Activated CD4-positive, CD25-positive, alpha-beta regulatory T cell treated with anti-CD3 and anti-CD28 coated beads, Interleukin-2, amount 50 U/mL, for 72 hours (primary cell): ENCODE results near the gene NCKIPSD.

Experiments
- DNase-seq: peaks from one replicate; pipeline ENCODE4 v3.0.0; 2021

Gene NCKIPSD

GRCh38 chr3:48696156-48696555, 10.4 kb upstream of the NCKIPSD start:
- DNase-seq, result no peak

DNA sequence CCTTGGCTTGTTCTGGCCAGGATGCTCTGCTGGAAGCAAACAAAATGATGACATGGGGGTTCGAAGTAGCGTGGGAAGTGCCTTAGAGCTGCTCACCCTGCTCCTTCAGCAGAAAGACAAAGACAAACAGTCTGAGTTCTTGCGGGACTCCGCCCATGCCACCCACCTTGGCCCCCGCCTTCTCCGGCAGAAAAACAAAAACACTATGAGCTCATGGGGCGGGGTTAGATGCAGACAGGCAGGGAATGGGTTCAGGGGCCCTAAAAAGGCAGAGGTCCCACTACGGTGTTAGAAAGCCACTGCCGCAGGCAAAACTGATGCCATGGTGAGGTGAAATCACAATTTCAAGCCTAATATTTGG, 9.7 kb upstream of the NCKIPSD start:
- DNase-seq, result no peak

- no peak for DNase-seq
Measured at GRCh38 chr3:48694610-48695392, 9.1 kb upstream of the NCKIPSD start.

DNA sequence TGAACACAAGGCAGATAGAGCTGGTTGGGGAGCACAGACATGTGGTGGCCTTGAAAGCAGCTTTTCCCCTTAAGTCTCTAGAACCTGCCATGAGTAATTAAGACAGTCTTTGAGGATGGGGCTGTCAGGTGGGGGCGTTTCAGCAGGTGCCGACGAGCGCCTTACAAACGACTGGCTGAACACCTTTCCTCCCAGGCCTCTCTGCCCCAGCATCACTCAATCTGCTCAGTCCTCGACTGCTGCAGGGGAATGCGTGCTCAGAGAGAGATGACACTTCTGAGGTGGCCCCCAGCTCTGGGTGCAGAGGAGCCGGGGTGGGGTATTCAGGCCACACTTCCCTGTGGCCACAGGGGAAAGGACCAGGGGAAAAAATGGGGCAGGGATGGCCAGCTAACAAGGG, 8.1 kb upstream of the NCKIPSD start:
- DNase-seq, result no peak

GRCh38 chr3:48692551-48692950, 6.8 kb upstream of the NCKIPSD start:
- DNase-seq, result no peak

DNA sequence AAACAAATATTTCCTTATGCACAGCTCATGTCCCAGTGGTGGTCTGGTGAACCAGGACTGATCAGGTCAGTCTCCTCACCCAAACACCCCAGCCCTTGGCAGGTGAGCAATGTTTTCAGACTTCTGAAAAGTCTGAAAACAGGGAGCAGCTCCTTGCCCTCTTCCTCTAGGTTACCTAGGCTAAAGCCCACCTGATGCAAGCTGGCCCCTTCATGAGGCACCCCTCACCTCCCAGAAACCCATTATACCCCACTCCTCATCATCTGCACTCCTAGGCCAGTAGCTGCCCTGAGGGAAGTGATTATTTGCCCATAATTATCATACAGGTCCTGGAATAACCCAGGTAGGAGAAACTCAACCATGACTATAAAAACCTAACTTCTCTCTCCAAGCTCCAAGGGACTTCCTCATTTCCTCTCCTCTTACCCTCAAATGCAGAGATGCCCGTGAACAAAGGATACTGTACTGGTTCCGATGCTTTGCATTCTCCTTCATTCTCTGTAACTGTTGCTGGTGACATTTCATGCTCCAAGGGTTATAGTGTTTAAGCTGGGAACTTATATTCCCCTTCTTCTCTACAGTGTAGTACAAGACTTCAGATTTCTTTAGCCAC, 5.2 kb upstream of the NCKIPSD start:
- no peak for DNase-seq

DNA sequence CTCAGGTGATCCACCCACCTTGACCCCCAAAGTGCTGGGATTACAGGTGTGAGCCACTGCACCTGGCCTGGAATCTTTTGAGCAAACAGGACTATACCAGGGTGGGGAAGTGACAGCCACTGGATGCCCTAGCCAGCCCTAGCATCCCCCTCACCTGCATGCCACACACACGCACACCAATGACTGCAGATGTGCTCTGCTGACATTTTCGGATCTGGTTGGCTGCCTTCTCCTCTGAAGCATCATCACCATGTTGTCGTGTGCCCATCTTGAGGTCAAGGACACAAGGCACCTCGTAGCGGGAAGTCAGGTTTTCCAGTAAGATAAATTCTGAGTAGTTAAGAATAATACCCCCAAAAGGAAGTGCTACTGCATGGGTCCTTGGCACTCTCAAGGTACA, 3.7 kb upstream of the NCKIPSD start:
- DNase-seq, result no peak

DNA sequence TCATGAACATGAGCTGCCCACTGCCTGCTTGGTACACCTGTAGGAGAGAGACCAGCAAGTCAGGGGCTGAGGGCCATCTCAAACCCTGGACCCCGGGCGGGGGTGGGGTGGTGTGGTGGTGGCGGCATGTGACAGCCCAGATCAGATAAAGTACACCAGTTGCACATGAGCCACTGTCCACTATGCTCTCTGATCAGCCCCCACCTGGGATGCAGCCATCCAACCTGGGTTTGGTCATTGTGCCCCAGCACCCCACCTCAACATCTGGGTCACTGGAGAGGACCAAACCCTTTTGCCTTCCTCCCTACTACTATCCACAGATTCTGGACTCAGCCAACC, 3.0 kb upstream of the NCKIPSD start:
- no peak for DNase-seq

DNA sequence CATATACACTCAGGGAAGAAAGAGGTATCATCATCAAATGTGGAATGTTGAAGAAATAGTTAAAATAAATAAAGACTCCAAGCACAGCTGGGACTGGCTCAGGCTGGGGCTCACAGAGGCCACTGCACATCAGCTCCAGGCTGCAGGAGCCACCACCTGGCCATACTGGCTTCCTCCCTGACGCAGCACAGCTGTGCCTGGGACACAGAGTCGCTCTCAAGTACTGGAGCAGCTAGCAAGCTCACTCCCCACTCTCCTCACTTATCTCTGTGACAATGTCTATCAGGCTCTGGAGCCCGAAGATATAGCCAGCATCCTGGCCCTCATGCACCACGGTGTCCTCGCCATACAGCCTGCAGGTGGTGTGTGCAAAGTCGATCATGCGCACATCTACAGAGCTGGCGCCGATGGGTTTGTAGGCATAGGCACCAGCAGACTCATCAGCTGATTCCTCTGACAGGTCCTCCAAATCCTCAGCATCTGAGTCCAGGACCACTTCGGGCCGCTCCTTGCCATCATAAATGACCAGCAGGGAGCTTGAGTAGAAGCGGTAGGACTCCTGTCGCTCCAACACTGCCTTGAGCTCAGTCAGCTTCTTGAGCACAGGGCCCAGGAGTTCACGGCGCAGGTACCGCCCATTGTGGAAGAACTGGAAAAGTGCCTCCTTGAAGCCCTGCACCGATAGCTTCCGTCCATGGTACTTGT, 2.5 kb upstream of the NCKIPSD start:
- DNase-seq, result no peak

- no peak for DNase-seq
Measured at GRCh38 chr3:48687220-48687678, 1.5 kb upstream of the NCKIPSD start.

DNA sequence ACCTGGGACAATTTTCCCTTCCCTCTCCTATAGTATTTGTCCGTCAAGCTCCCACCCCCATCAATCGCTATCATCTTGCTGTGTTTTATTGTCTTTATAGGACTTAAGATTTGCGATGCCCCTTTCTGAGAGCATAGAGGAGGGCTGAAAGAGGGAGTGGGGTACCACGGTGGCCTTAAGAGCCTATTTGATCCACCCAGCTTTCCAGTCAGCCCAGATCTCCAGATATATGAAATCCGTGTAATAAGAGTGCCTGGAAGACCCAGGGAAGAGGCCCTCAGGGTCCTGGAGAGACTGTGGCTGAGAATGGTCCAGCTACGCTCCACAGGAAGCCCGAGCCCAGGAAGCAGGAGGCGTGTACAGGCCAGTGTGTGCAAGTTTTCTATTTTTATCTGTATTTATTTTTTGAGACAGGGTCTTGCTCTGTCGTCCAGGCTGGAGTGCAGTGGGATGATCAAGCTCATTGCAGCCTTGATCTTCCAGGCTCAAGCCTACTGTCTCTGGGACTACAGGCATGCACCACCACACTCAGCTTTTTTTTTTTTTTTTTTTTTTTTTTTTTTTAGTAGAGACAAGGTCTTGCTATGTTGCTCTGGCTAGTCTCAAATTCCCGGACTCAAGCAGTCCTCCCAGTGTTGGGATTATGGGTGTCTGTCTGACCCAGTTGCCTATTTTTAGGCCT, 964 bp upstream of the NCKIPSD start:
- DNase-seq, result no peak

GRCh38 chr3:48685293-48685602, 467 bp downstream of the NCKIPSD start:
- no peak for DNase-seq

GRCh38 chr3:48684480-48685143, 1.1 kb downstream of the NCKIPSD start:
- no peak for DNase-seq

- no peak for DNase-seq
Measured at GRCh38 chr3:48684054-48684349, 1.7 kb downstream of the NCKIPSD start.

DNA sequence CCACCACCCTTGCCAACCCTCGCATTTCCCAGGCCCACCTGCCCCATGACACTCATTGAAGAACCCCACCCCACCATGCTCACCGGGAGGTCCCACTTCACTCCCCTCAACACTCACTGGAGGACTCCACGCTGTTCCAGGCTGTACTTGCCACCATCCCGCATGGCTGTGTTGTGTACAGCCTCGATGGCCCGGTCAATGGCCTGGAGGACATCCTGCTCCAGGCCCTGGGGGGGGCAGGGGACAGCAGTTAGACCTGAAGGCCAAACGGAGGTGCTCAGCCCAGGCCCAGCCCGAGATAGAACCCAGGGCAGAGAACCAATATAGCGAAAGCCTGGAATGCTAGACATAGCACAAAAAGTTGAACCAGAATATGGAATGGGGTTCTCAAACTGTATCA, 2.9 kb downstream of the NCKIPSD start:
- DNase-seq, result no peak

- DNase-seq, result no peak
Measured at GRCh38 chr3:48681974-48682610, 3.6 kb downstream of the NCKIPSD start.

DNA sequence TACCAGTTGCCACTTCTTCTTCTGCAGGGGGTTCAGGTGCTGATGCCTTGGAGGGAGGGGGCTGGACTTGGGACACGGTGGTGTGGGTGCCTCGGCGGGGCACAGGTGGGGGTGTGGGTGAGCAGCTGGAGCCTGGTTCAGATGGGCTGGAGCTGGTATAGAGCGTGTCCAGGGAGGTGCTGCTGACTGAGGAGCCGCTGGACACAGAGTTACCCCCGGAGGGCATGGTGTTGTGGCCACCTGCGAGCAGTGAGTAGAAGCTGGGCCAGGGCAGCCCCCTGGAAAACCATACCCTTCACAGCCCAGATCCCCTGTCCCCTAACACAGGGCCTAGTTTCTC, 4.2 kb downstream of the NCKIPSD start:
- DNase-seq, result no peak

DNA sequence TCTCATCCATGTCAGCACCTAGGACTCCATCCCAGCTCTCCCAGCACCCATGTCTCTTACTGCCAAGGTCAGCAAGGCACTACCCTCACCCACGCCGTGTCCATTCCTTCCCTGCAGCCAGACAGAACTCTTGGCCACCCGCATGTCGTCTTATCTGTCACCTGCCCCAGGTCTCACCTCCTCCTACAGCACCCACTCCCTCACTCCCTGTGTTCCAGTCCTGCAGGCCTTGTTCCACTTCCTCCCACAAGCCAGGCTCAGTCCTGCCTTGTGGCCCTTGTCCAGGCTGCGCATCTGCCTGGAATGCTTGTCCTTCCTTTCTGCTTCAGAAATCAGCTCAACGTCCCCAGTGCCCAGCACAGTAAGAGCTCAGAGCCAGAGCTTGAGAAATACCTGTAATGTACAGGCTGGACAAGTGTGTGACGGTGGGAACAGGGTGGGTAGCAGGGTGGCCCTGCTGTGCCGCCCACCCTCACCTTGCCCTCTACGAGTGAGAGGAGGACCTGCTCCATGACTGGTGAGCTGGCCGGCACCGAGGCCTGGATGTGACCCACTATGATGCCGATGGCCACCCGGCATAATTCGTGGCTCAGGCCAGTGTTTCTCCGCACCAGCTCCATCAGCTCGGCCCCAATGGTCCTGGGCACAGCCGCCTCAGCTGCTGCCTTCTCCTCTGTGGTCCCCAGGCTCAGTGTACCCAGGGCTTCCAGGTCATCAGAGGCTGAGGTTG, 4.7 kb downstream of the NCKIPSD start:
- DNase-seq, result no peak

DNA sequence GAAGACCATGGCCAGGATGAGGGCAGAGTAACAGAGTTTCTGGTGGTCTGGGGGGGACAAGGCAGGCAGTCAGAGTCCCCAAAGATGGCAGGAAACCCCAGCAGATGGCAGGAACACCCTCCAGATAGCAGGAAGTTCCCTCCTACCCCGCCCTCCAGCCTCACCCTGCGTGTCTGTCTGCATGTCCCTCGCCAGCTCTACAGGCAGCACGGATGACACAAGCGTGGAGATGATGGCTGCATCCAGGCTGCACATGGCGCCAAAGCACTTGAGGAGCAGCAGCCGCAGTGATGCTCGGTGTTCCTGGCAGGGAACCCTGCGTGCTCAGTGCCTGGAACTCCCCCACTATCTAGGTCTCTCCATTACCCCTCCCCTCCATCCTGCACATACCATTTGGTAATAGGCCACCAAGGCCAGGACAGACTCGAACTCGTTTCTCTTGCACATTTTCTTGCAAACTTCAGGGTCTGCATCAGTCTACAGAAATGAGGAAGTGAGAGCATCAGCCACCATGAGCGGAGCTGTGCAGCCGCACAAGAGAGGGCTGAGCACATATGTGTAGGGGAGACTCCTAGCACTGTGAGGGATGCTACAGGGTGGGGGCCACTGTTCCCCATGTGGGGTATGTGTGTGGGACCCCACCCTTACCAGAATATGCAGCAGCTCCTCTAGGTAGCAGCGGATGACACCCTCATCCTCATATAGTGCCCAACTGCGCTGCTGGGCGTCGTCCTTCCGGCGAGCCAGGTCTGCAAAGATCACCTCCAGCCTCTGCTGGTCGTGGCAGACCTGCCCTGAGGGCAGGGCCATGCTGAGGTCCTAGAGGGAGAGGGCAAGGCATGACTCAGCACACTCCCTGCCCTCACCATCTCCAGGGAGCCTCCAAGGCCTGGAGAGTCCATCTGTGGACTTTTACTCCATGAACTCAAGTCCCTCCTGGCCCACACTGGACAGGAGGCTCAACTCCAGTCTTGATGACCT, 6.0 kb downstream of the NCKIPSD start:
- DNase-seq, result no peak

DNA sequence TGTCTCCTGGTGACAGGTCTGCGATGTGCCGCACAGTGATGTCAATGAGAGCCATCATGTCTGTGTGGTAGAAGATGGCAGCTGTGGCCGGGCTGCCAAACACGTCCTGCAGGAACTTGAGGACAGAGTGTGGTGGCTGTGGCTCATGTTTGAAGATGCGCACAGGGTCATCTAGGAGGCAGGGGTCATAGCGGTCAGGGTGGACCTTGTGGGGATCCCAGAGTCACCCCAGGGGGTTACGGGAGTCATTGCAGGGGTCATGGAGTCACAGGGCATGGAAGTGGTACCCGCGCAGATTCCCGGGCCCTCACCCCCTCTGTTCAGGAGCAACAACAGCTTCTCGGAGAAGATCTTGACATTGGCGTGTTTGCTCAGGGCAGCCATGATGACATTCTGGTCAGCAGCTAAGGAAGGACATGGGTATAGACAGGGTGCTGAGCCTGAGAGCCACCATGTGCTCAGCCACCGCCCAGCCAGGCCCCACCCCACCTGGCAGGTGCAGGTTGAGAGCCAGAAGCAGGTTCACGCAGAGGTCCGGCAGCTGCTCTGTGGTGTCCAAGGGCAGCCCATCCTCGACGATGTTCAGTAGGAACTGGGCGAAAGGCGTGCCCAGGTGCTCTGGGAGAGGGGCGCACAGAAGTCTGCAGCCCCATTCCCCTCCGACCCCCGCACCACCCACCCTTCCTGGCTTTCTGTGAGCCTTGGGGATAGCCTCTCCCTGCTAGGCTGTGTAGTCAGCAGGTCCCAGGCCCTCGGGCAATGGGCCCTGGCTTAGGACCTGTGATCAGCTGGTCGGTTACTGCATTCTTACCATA, 6.9 kb downstream of the NCKIPSD start:
- DNase-seq, result no peak
